Superior temporal gyrus (tissue), 1 donor: ENCODE measurements around the gene SCMH1.
"Not testable (repeated sequence)": the region's sequence is repeated elsewhere in the genome, so short reads cannot be mapped to it uniquely, and the experiment has no call there.

Experiments
- DNase-seq: peaks from one replicate; pipeline ENCODE4 v3.0.0-alpha.2; 2016; ENCODE audit errors: extremely low spot score

The SCMH1 gene

DNA sequence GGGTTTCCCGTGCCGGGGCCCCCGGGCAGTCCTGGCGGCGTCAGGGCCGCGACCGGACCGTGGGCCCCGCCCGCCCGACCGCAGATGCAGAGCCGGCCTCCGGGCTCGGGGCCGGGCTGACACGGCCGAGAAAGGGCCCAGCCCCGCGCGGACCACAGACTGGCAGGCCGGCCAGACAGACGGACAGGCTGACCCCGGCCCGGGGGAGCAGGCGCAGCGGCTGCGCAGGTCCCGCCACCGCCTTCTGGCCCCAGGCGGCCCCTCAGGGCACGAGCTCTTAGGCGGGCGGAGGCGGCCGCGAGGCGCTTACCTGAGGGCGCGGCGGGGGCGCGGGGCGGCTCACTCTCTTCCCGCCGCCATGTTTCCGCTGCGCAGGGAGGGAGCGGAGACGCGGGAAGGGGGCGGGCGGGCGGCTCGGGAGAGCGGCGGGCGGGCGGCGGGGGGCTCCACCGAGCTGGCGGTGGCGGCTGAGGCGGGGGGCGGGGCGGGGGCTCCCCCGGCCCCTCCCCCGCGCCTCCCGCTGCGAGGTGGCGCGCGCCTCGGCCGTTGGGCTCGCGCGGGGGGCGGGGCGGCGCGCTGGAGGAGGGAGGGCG is at the start of gene SCMH1:
TSS of gene SCMH1 (minus strand) at position 558 of the 593 bp plus-strand sequence. CDS start 56,173 bp downstream, outside the sequence.
- no peak for DNase-seq

DNA sequence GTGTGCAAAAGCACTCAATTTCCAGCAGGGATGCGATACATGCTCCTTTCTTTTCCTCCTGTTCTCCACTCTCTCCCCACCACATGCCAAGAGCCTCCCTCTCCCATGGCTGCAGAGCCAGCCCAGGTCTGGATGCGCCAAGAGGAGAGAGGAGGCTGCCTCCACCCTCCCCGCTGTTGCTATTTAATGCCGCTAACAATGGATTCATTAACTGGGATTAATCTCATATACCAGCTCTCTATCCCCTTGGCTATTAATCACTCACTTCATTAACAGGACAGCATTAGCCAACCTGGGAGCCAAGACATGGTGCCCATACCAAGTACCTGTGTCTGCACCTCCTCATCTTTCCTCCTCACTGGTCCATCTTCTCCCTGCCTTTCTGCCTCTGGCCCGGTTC is 49.1 kb upstream of the SCMH1 start:
- no peak for DNase-seq

DNA sequence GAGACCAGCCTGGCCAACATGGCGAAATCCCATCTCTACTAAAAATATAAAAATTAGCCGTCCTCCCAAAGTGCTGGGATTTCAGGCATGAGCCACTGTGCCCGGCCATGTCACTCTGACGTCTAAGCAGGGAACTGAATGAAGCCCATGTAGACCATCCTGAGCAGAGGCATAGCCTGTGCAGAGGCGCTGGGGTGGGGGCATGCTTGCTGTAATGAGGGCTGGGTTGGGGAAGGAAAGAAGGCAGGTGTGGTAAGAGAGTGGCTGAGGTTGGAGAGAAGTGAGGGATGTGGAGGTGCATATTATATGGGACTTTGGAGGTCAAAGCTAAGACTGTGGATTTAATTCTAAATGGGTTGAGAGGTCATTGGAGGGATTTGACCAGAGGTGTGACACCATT is 47.1 kb upstream of the SCMH1 start:
- no peak for DNase-seq

DNA sequence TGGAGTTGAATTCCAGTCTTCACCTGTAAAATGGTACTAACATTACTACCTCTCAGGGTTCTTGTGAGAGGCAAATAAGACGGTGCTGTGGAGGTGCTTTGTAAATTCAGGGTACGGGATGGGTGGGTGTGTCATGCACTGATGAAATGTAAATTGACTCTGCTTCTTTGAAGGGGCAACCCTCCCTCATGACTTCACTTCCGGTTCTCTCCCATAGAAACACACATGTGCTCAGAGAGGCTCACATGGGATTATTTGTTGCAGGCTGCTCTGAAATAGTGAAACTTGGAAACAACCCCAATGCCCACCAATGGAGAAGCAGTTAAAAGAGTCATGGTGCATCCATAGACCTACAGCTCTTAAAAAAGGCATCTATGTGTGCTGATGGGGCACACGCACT is 44.9 kb upstream of the SCMH1 start:
- DNase-seq: no peak

DNA sequence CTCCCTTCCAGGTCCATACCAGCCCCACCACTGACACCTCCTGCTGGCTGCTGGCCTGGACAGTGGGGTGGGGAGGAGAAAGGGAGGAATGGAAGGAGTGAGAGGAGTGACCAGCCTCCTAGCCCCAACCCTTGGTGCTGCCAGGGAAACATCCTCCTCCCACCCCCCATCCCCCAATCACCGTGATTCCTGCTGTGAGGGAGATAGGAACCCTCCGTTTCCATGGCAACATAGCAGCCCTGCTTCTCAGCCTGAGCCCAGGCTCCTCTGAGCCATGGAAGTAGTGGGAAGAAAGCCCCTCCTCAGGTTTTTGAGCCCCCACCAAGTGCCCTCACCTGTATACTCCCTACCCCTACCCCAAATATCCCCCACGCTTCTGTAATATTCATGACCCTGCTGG is 44.4 kb upstream of the SCMH1 start:
- DNase-seq: no peak

DNA sequence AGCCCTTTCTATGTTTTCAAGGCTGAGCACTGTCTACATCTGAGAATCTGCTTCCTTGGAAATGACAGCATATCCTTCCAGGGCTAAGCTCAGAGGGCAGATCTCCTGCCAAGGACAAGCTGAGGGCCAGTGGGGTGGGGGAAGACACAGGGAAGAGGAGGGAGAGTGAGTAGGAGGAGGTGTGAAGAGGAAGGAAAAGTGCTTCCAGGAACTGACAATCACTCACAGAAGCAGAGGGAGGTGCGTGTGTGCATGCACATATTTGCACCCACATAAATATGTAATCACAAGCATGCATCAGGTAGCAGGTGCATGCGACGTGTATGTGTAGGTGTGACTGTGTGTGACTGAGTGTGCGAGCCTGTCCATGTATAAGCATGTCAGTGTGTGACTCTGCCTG is 43.7 kb upstream of the SCMH1 start:
- DNase-seq: no peak

DNA sequence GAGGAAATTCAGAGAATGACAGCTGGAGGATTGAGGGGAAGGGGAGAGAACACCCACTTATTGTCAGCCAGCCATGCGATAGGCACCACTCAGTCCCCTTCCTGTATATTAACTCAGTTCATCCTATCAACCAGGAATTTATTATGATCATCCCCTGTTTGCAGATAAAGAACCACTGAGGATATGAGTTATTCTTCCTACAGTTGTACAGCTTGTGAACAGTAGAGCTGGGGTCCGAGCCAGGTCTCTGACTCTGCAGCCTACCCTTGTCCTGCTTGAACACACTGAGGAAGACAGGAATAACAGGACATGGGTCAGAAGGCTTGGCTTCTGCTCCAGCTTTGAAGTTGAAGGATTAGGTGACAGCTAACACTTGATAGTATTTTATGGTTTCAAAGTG is 42.0 kb upstream of the SCMH1 start:
- DNase-seq: no peak

DNA sequence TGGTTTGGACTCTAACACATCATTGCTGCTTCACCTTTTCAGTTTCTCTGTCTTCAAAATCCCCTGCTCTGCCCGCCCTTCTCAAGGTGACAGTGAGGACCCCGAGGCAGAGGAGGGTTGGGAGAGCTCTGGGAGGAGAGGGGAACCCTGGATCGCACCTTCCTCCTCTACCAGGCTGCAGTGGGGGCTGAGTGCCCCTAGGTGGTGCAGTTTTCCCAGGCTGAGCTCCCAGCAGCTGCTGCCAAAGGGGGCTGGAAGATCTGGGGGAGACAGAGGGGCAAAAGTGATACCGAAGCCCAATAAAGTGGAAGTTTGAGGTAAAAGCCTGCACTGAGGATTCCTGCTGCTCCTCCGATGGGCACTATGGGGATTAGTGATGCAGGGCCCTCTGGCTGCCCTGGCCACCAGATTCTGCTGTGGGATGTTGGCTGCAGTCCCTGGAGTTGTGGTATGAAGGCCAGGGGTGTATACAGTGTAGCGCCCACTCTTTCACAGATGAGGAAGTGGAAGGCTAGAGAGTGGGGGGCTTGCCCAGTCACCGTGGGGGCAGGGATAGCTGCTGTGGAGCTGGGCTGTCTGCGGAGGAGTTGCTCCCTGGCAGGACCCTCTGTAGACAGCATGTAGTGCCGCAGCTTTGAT is 40.7 kb upstream of the SCMH1 start:
- DNase-seq: peak; percentile 45

DNA sequence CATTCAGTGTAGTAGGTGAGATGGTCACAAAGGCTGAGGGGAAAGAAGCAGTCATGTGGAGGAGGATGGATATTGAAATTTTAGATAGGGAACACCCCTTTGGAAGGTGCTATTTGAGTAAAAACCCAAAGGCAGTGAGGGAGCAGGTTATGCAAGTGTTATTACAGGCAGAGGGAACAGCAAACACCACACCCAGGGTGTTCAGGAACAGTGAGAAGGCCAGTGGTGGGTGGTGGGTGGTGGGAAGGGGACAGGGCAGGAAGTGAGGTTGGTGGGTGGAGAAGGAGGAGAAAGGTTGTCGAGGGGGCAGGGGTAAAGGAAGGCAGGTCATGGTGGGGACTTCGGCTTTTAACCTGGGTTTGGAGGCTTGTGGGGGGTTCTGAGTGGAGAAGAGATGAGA is 39.2 kb upstream of the SCMH1 start:
- no peak for DNase-seq

DNA sequence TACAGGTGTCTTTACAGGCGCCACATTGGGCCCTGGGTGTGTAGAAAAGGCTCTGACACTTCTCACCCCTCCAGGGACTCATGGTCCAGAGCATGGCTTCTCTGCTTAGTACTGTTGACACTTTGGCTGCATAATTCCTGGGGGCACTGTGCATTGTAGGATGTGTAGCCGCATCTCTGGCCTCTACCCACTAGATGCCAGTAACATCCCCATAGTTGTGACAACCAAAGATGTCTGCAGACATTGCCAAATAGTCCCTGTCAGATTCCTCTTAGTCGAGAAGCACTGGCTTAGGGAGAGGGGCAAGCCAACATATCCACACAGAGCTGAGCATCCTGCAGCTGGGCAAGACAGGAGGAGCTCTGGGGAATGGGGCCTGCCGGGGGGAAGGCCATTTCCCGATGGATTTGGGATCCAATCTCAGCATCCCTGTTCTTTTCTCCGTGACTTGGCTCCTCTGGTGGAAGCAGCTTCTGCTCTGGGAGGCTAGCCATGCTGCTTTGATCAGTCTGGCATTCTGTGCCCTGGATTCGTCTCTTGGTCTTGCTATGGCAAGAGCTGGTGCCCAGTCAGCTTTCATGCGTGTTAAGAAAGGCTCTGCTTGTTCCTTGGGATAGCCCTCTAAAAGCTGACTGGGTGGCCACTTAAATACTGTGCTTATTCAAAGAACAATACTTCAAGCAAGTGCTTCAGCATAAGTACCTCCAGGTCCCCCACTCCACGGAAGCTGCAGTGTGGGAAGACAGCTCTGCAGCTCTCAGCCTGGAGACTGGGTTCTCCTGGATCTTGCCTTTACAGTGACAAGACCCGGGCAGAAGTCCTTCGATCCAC is 38.3 kb upstream of the SCMH1 start:
- no peak for DNase-seq

DNA sequence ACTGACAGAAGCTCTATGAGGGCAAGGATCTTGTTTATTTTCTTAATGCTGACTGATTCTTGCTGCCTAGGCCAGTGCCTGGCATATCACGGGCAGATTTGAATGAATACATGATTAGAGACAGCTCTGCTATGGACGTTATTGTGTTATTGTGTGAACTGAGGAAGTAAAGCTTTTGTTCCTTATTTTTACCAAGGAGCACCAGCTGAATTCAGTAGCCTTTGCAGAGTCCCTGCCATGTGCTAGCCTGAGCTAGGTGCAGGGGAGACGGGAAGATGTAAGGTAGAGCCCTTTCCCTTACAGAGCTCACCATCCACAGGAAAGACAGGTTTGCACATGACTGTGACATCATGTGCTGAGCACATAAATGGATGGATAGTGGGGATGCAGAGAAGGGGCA is 36.0 kb upstream of the SCMH1 start:
- DNase-seq: no peak

DNA sequence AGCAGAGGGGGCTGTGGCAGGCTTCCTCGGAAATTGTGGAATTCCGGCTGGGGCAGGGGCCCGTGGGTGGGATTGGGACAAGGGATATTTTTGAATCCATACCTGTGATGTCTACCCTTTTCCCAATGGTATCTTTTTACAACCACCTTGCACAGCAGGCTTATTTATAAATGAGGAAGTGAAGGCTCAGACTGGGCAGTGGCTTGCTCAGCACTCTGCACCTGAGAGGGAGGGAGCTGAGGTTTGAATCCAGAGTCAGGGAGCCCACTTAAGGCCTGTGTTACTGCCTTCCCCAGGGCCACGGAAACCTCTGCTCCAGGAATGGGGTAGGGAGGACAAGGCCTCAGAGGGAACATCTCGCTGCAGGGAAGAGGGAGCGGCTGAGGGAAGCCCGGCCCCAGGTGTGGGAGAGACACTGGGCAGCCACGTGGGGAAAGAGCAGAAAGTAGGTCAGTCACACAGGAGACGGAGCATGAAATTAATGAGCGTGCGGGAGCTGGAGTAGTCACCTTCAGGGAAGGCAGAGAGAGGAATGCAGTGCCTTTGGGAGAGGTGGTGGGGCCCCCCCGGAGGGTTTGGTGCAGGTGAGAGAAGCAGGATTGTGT is 35.4 kb upstream of the SCMH1 start:
- DNase-seq: no peak

DNA sequence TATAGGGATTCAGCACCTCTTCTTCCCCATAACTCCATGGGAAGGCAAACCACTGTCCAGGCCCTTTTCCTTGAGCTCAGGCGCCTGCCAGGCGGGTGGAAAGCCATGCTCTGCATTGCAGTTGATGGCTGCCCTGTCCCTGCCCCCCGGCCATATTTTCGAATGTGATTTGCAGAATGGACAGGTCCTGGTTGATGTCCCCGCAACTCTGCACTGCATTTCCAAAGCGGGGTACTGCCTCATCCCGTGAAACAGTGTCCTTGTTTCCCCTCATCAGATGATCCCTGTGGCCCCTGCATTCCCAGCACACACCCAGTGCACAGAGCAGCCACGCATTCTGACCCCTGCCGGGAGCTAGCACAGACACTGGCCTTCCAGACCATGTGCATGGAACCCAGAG is 33.7 kb upstream of the SCMH1 start:
- DNase-seq: no peak

DNA sequence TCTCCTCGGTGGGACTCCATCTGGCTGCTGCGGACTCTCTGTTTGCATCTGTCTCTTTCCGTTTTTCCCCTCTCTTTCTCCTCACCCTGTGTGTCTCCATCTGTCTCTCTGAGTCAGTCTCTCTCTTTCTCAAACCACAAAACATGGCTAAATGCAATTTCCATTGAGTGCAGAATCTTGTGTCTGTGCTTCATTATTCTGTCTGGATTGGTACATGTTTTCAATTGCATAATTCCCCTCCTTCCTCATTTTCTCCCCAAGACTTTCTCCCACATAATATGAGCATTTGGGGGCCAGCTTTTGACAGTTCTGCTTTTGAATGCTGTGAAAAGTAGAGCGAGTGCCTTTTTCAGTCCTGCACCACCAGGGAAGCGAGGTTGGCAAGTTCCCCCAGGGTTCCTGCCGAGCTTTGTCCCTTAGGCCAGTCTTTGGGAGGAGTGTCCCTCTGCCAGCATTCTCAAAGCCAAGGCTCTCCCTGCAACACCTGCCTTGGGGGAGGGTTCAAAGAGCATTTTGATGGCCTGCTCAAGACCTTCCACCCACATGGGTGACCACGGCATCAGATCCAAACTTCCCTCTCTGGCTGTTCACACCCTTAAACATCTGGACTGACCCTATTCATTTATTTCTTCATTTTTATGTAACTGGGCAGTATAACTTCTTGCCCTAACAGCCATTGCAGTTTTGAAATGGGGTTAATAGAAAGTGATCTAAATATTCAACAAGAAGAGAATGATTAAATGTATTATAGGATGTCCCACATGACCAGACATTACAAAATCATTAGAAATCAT is 32.8 kb upstream of the SCMH1 start:
- peak; percentile 27 for DNase-seq

DNA sequence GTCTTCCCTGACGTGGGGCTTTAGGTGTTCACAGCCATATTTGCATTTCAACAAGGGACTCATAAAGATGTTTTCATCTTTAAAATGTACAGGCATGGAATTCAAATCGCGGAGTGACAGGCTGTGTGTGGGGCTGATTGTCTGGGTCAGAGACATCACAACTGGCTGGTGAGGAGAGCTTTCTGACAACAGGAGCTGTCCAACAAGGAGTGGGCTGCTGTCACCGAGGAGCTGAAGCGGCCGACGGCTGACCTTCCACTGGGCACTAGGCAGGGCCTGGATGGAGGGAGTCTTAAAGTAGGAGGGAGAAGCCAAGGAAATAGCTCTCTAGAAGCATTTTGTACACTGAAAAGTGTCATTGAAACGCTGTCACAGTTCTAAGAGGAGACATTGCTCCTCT is 30.5 kb upstream of the SCMH1 start:
- DNase-seq: no peak

DNA sequence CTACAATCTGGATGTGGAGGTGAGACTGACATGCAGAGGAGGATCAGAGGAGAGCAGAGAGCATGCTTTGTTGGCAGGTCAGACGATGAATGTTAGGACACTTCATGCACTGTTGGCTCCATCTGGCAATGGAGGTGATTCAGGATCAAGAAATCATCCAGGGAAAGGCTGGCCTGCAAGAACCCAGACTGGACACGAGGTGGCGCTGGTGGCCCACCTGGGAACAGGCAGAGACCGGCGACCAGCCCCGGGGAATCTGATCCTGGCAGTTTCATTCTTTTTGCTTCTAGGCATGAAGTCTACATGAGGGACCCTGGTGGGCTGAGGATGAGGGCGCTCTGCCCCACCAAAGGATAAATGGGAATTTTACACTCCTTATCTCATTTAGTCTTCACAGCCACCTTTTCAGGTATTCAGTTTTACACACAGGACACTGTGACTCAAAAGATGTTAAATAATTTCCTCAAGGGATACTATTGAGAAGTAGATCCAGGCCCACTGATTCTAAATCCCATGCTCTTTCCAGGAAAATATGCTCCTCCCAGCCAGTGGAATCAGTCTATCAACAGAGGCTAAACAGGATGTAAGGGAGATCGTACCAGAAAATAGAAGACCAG is 26.2 kb upstream of the SCMH1 start:
- peak; percentile 83 for DNase-seq

DNA sequence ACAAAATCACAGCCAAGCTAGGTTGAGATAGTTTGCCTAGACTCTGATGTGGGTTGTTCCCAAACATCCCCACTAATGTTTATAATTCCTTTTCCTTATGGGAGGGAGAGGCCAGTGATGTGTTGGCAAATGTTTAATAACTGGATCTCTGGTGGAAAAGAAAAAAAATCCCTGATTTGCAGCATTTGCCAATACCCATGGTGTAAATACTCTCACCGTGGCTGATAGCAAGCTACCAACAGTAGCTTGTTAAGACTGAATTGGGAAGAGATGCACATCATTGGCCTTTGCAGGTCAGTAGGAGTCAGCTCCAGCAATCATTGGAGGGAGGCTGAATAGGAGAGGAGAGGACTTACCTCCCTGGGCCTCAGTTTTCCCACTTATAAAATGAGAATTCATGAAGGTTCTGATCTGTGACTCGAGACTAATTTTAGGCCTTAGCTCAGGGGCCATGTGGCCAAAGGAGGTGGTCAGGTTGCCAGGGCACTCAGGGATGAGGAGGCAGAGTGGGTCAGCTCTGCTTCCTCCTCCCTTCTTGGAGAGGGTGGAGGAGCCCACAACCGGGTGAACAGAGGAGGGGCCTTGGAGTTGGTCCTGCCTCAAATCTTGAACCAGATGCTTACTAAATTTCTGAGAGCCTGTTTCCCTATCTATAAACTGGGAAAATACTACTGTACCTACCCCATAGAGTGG is 20.0 kb upstream of the SCMH1 start:
- DNase-seq: no peak

DNA sequence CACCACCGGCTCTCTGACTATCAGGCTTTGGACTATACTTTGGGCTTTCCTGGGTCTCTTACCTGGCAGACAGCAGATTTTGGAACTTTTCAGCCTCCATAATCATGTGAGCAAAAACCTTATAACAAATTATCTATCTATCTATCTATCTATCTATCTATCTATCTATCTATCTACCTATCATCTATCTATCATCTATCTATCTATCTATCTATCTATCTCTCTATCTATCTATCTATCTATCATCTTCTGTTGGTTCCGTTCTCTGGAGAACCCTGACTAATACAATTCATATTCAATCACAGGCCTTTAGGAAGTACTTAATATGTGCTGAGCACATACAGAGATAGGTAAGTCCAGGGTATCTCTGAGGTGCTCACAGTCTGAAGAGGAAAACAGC is 18.7 kb upstream of the SCMH1 start:
- no peak for DNase-seq

DNA sequence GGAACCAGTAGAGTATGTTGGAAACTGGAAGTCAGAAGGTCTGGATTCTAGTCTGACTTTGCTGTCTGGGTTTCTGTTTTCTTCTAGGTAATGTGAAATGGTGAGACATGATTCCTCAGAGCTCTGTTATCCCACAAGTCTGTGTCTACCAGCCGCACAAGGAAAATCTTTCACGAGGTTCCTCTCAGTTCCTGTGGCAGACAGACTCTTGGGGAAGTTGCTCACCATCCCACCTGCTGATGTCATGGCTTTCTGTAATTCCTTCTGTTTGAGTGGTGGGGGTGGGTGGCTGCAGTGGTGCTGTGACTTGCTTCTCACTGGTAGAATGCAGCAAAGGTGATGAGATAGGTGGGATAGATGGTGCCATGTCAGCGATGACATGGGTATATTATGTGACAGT is 17.1 kb upstream of the SCMH1 start:
- DNase-seq: no peak

DNA sequence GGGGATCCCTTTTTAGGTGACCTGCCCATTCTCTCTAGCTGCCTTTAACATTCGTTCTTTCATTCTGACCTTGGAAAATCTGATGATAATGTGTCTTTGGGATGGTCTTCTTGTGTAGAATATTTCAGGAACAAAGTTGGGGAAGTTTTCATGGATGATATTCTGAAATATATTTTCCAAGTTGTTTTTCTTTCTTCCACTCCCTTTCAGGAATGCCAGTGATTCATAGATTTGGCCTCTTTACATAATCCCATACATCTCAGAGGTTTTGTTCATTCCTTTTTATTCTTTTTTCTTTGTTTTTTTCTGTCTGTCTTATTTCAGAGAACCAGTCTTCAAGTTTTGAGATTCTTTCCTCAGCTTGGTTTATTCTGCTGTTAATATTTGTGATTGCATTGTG is 13.9 kb upstream of the SCMH1 start:
- DNase-seq: no peak

DNA sequence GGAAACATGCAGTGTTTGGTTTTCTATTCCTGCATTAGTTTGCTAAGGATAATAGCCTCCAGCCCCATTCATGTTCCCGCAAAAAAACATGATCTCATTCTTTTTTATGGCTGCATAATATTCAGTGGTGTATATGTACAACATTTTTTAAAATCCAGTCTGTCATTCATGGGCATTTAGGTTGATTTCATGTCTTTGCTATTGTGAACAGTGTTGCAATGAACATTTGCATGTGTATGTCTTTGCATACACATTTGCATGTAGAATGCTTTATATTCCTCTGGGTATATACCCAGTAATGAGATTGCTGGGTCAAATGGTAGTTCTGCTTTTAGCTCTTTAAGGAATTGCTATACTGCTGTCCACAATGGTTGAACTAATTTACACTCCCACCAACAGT is 9.0 kb upstream of the SCMH1 start:
- not testable (repeated sequence) for DNase-seq
